ENCODE measurements around the gene DNAH14. TPM values are rescaled to one million over a fixed set of nuclear protein-coding genes. Genes with fewer than 3 reads are reported as not detected.
A peak's percentile ranks its signal among the peaks of the same experiment; 100 is the strongest.
"Not testable (repeated sequence)": the region's sequence is repeated elsewhere in the genome, so short reads cannot be mapped to it uniquely, and the experiment has no call there.

DNAH14 gene
- total RNA-seq, 1 experiment from 2014 or later = 30.9 TPM

- in situ Hi-C loops (cut with HindIII; ENCODE audit: low pct_unique_long_range_greater_than_20kb, low sequenced_read_pairs) = no loop called here
- DNase-seq (ENCODE audit: low read depth) = no peak
These were observed 15.1 kb upstream of the DNAH14 start for GRCh38 chr1:224914292-224914900.

- no peak for DNase-seq (ENCODE audit: low read depth)
- in situ Hi-C loops (cut with HindIII; ENCODE audit: low pct_unique_long_range_greater_than_20kb, low sequenced_read_pairs) = no loop called here
These were observed 10.0 kb upstream of the DNAH14 start for GRCh38 chr1:224919508-224919907.

DNA sequence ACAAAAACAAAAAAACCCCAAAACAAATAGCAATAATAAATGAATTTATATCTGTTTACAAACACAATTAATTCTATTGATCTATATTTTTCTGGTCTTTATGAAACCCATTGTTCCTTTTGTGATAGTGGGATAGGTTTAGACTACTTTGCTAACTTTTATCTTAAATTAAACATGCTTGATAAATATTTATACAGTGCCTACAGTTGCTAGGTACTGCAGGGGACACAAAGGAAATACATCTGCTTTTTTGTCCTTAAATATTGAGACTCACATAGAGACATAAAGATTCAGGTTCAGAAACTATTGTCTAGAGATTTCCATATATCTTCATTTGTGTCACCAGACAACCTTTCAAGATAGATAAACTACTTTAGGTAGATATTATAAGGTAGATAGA lies 8.5 kb upstream of the DNAH14 start:
- in situ Hi-C loops (cut with HindIII; ENCODE audit: low pct_unique_long_range_greater_than_20kb, low sequenced_read_pairs) = no loop called here
- no peak for DNase-seq (ENCODE audit: low read depth)

DNA sequence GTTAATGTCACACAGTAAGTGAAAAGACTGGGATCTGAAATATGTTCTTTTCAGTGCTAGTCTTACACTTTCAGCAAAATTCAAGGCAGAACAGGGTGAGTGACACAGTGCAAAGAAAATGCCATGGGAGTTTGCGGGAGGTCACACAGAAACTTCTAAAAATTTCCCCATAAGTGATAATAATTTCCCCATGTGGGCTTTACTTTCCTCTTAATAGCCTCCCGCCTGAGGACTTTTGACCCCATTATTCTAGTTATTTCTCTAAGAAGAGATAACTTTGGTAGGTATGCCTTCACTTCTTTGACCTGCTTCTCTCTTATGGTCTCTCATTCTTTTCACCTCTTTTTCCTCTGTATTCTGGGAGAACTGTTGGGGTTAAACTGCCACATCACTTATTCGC lies 8.1 kb upstream of the DNAH14 start:
- in situ Hi-C loops (cut with HindIII; ENCODE audit: low pct_unique_long_range_greater_than_20kb, low sequenced_read_pairs) = no loop called here
- no peak for DNase-seq (ENCODE audit: low read depth)

DNA sequence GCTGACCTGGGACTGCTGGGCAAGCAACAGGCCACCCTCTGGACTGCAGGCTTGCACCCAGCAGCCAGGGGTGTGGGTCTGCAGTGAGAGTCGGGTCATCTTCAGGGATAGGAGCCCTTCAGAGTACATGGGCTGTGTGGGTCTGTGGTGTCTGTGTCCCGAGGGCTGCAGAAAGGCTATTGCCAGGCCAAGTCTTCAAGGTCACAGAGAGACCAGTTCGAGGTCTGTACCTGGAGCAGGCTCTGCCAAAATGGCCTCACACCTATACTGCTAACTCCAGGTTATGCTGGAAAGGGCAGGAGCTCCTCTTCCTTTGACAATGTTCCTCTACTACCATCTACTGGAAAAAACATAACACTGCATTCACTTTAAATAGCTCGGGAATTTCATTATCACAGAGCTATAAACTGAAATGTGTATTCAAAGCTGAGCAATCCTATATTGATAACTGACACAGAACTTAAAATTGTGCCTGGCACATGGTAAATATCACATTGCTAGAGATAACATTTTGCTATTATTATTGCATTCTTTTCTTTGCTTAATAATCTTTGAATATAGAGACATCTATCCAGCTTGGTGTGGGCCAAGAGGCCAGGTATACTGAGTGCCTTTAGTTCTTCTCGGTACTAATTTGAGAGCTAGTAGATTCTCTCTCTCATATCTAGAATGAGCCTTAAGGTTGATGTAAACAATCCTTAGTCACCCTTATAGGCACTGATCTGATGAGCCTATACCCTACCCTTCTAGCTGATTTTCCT lies 6.9 kb upstream of the DNAH14 start:
- in situ Hi-C loops (cut with HindIII; ENCODE audit: low pct_unique_long_range_greater_than_20kb, low sequenced_read_pairs) = no loop called here
- DNase-seq (ENCODE audit: low read depth) = peak; percentile 40

GRCh38 chr1:224923726-224924125 lies 5.7 kb upstream of the DNAH14 start:
- in situ Hi-C loops (cut with HindIII; ENCODE audit: low pct_unique_long_range_greater_than_20kb, low sequenced_read_pairs) = no loop called here
- DNase-seq (ENCODE audit: low read depth) = no peak

- DNase-seq (ENCODE audit: low read depth); in situ Hi-C loops (cut with HindIII; ENCODE audit: low pct_unique_long_range_greater_than_20kb, low sequenced_read_pairs): not testable (repeated sequence)
These were observed 1.8 kb upstream of the DNAH14 start for GRCh38 chr1:224927631-224928030.

GRCh38 chr1:224928906-224929305 lies 569 bp upstream of the DNAH14 start:
- in situ Hi-C loops (cut with HindIII; ENCODE audit: low pct_unique_long_range_greater_than_20kb, low sequenced_read_pairs) = no loop called here
- no peak for DNase-seq (ENCODE audit: low read depth)

DNA sequence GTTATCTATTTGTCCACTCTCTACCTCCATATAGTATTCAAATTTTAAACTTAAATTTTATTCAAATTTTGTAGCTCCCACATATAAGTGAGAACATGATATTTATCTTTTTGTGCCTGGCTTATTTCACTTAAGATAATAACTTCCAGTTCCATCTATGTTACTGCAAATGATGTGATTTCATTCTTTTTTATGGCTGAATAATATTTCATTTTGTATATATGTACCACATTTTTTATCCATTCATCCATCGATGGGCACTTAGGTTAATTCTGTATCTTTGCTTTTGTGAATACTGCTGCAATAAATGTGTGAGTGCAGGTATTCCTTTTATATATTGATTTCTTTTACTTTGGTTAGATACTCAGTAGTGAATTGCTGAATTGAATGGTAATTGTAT lies 2.1 kb downstream of the DNAH14 start:
- in situ Hi-C loops (cut with HindIII; ENCODE audit: low pct_unique_long_range_greater_than_20kb, low sequenced_read_pairs) = no loop called here
- no peak for DNase-seq (ENCODE audit: low read depth)

GRCh38 chr1:224932607-224933249 lies 3.3 kb downstream of the DNAH14 start:
- DNase-seq (ENCODE audit: low read depth) = no peak
- in situ Hi-C loops (cut with HindIII; ENCODE audit: low pct_unique_long_range_greater_than_20kb, low sequenced_read_pairs) = no loop called here

- no peak for DNase-seq (ENCODE audit: low read depth)
- in situ Hi-C loops (cut with HindIII; ENCODE audit: low pct_unique_long_range_greater_than_20kb, low sequenced_read_pairs) = no loop called here
These were observed 4.1 kb downstream of the DNAH14 start for GRCh38 chr1:224933584-224933983.

DNA sequence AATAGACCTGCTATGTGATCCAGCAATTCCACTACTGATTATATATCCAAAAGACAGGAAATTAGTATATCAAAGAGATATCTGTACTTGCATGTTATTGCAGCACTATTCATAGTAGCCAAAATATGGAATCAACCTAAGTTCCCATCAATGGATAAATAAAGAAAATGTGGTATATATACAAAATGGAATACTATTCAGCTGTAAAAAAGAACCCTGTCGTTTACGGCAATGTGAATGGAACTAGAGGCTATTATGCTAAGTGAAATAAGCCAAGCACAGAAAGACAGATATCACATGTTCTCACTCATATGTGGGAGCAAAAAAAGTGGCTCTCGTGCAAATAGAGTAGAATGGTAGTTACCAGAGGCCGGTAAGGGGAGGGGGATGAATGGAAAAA lies 9.2 kb downstream of the DNAH14 start:
- DNase-seq (ENCODE audit: low read depth) = no peak
- in situ Hi-C loops (cut with HindIII; ENCODE audit: low pct_unique_long_range_greater_than_20kb, low sequenced_read_pairs) = no loop called here

DNA sequence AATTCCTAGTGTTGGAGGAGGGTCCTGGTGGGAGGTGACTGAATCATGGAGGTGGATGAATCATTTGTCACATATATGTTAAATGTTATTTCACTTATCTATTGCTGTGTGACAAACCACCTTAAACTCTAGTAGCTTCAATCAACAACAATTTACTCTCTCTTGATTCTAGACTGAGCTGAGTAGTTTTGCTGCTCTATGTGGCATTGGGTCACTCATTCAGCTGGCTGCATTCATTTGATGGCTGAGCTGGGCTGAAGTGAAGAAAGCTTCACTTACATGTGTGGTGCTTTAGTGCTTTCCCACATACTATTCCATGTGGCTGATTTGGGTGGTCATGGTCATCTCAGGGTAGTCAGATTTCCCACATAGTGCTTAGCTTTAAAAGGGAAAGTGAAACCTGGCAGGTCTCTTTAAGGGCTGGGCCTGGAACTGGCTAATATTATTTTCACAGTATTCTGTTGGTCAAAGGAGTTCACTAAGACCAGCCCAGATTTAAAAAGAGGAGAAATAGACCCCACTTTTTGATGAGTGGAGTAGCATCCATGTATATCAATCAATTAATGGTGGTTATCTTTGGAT lies 10.5 kb downstream of the DNAH14 start:
- no peak for DNase-seq (ENCODE audit: low read depth)
- in situ Hi-C loops (cut with HindIII; ENCODE audit: low pct_unique_long_range_greater_than_20kb, low sequenced_read_pairs) = no loop called here

DNA sequence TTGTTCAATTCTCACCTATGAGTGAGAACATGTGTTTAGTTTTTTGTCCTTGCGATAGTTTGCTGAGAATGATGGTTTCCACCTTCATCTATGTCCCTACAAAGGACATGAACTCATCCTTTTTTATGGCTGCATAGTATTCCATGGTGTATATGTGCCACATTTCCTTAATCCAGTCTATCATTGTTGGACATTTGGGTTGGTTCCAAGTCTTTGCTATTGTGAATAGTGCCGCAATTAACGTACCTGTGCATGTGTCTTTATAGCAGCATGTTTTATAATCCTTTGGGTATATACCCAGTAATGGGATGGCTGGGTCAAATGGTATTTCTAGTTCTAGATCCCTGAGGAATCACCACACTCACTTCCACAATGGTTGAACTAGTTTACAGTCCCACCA lies 11.3 kb downstream of the DNAH14 start:
- DNase-seq (ENCODE audit: low read depth); in situ Hi-C loops (cut with HindIII; ENCODE audit: low pct_unique_long_range_greater_than_20kb, low sequenced_read_pairs): not testable (repeated sequence)

DNA sequence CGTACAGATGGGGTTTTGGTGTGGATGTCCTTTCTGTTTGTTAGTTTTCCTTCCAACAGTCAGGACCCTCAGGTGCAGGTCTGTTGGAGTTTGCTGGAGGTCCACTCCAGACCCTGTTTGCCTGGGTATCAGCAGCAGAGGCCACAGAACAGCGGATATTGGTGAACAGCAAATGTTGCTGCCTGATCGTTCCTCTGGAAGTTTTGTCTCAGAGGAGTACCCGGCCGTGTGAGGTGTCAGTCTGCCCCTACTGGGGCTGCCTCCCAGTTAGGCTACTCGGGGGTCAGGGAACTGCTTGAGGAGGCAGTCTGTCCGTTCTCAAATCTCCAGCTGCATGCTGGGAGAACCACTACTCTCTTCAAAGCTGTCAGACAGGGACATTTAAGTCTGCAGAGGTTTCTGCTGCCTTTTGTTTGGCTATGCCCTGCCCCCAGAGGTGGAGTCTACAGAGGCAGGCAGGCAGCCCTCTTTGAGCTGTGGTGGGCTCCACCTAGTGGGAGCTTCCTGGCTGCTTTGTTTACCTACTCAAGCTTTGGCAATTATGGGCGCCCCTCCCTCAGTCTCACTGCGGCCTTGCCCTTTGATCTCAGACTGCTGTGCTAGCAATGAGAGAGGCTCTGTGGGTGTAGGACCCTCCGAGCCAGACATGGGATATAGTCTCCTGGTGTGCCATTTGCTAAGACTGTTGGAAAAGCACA lies 16.3 kb downstream of the DNAH14 start:
- DNase-seq (ENCODE audit: low read depth); in situ Hi-C loops (cut with HindIII; ENCODE audit: low pct_unique_long_range_greater_than_20kb, low sequenced_read_pairs): not testable (repeated sequence)

- in situ Hi-C loops (cut with HindIII; ENCODE audit: low pct_unique_long_range_greater_than_20kb, low sequenced_read_pairs); DNase-seq (ENCODE audit: low read depth): not testable (repeated sequence)
These were observed 16.8 kb downstream of the DNAH14 start for GRCh38 chr1:224946349-224946691.

GRCh38 chr1:224957696-224958095 lies 28.2 kb downstream of the DNAH14 start:
- in situ Hi-C loops (cut with HindIII; ENCODE audit: low pct_unique_long_range_greater_than_20kb, low sequenced_read_pairs) = no loop called here
- no peak for DNase-seq (ENCODE audit: low read depth)

DNA sequence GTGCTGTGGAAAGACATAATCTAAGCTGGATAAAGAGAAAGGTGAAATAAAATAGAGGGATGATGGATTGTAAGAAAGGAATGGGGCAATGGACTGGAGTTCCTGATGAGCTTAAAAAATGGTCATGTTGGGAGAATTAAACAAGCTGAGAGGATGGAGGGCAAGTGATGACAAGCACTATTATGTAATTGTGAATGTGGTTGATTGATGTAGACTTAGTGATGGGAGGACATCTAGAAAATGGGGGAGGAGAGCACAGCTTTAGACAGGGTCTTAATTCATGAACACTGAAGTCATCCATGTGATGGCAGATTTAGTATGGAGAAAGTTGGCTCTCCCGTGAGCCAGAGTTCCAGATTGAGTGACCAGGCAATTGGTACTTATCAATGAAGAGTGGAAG lies 29.0 kb downstream of the DNAH14 start:
- in situ Hi-C loops (cut with HindIII; ENCODE audit: low pct_unique_long_range_greater_than_20kb, low sequenced_read_pairs) = no loop called here
- no peak for DNase-seq (ENCODE audit: low read depth)

- no peak for DNase-seq (ENCODE audit: low read depth)
- in situ Hi-C loops (cut with HindIII; ENCODE audit: low pct_unique_long_range_greater_than_20kb, low sequenced_read_pairs) = no loop called here
These were observed 29.6 kb downstream of the DNAH14 start for GRCh38 chr1:224959115-224959514.

All from Caki2 (cell line).